AG09309 (cell line): ENCODE data around the gene ALG6.
"Not testable (repeated sequence)": the region's sequence is repeated elsewhere in the genome, so short reads cannot be mapped to it uniquely, and the experiment has no call there.

Experiments used
- DNase-seq: peaks from one replicate; pipeline ENCODE4 v3.0.0-alpha.2; 2010; ENCODE audit warnings: low read depth
- H3K4me3 ChIP-seq: 2 replicates; pipeline ENCODE4 v1.5.1; 2011; ENCODE audit warnings: mild to moderate bottlenecking, low read depth, low read length, moderate library complexity; ENCODE audit not compliant: control insufficient read depth
- TF ChIP-seq, protein P1 (sequence below): IDR thresholded peaks from 2 replicates; pipeline ENCODE4 v1.5.1; 2011; ENCODE audit warnings: mild to moderate bottlenecking, low read depth, low read length, inconsistent platforms; ENCODE audit not compliant: insufficient read depth, control insufficient read depth; ENCODE audit errors: missing control alignments

ALG6 gene

DNA sequence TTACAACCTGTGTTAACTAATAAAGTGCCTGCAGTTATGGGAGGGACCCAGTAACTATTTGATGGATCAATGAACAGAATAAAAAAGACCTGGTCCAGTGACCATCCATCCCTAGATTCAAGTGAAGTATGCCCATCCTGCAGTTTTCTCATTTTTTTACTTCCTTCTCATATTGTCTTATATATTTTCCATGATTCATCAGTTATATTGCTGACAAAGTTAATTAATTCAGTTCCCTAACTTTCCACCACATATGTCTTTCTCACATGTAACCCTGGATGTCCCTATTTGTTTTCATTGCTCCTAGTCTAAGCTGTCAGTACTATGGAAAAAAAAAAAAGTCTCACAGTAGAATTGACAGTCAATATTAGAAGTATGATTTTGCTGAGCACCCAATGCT is 91.3 kb downstream of the ALG6 start:
- no peak for DNase-seq
- H3K4me3 ChIP-seq, result no peak overlapping the region
- TF ChIP-seq, protein P1, sequence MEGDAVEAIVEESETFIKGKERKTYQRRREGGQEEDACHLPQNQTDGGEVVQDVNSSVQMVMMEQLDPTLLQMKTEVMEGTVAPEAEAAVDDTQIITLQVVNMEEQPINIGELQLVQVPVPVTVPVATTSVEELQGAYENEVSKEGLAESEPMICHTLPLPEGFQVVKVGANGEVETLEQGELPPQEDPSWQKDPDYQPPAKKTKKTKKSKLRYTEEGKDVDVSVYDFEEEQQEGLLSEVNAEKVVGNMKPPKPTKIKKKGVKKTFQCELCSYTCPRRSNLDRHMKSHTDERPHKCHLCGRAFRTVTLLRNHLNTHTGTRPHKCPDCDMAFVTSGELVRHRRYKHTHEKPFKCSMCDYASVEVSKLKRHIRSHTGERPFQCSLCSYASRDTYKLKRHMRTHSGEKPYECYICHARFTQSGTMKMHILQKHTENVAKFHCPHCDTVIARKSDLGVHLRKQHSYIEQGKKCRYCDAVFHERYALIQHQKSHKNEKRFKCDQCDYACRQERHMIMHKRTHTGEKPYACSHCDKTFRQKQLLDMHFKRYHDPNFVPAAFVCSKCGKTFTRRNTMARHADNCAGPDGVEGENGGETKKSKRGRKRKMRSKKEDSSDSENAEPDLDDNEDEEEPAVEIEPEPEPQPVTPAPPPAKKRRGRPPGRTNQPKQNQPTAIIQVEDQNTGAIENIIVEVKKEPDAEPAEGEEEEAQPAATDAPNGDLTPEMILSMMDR, result no peak

DNA sequence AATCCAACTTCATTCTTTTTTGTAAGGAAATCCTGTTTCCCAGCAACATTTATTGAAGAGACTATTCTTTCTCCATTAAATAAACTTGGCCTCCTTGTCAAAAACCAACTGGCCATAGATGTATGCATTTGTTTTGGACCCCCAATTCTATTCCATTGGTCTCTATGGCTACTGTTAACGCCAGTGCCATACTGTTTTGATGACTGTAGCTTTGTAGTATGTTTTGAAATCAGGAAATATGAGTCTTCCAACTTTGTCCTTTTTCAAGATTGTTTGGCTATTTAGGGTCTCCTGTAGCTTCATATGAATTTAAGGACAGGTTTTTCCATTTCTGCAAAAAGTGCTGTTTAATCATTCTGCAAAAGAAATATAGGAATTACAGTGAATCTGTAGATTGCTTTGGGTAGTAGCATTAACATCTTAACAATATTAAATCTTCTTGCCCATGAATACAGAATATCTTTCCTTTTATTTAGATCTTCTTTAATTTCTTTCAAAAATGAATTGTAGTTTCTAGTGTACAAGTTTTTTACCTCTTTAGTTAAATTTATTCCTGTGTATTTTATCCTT is 94.3 kb downstream of the ALG6 start:
- DNase-seq, result no peak
- H3K4me3 ChIP-seq, result no peak overlapping the region
- TF ChIP-seq, protein P1, result no peak

DNA sequence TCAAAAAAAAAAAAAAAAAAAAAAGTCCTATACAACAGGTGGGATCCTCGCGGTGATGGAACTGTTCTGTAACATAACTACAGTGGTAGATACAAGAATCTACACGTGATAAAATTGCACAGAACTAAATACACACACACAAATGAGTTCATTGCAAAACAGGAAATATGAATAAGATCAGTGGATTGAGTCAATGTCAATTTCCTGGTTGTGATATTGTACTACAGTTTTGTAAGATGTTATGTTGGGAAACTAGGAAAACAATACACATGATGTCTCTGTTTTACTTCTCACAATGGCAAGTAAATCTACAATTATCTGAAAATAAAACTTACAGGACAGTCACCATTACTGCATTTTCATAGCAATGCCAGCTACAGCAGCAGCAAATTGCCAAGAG is 95.8 kb downstream of the ALG6 start:
- no peak overlapping the region for H3K4me3 ChIP-seq
- TF ChIP-seq, protein P1, result no peak
- no peak for DNase-seq

DNA sequence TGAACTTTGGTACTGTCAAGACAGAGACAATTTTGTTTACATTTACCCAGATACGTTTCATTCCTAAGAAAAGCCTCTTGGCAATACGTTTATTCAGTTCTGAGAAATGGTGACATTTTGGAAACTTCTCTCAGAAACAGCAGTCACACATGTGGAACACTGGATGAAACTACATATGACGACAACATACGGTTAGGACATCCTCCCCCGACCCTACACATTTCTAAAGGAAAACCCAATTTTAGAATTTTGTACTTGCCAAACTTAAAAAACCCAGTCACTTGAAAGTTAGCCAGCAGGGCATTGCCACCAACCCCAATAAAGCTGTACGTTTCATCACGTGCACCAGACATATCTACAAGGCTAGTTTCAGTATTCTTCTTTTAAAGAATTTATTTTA is 98.8 kb downstream of the ALG6 start:
- DNase-seq, result no peak
- no peak overlapping the region for H3K4me3 ChIP-seq
- TF ChIP-seq, protein P1, result no peak

DNA sequence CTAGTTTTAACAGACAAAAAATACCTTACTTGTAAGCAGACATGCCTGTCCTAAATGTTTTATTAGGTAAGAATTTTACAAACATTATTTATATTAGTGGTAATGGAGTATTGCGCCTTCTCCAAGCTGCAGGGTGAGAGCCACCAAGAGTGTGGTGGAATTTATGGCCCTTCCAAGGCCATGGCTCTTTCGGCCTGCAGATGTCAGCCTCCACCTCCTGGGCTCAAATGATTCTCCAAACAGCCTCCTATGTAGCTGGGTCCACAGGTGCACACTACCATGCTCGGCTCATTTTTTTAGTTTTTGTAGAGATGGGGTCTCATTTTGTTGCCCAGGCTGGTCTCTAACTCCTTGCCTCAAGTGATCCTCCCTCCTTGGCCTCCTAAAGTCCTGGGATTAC is 99.3 kb downstream of the ALG6 start:
- no peak for DNase-seq

DNA sequence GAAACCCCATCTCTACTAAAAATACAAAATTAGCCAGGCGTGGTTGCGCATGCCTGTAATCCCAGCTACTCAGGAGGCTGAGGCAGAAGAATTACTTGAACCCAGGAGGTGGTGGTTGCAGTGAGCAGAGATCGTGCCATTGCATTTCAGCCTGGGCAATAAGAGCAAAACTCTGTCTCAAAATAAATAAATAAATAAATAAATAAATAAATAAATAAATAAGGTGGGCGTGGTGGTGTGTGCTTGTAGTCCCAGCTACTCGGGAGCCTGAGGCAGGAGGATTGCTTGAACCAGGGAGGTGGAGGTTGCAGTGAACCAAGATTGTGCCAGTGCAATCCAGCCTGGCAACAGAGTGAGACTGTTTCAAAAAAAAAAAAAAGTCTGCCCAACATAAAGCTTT is 101.3 kb downstream of the ALG6 start:
- not testable (repeated sequence) for DNase-seq, H3K4me3 ChIP-seq

More for the DNA sequence above, 99.3 kb downstream of the ALG6 start:
- TF ChIP-seq, protein P1, result peak; percentile 4
- no peak overlapping the region for H3K4me3 ChIP-seq

DNA sequence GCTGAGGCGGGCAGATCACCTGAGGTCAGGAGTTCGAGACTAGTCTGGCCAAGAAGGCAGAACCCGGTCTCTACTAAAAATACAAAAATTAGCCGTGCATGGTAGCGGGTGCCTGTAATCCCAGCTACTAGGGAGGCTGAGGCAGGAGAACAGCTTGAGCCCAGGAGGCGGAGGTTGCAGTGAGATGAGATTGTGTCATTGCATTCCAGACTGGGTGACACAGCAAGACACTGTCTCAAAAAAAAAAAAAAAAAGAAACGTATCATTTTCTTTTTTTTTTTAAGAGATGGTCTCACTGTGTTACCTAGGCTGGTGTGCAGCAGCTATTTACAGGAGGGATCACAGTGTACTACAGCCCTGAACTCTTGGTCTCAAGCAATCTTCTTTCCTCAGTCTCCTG is 108.3 kb downstream of the ALG6 start:
- DNase-seq, result no peak
- TF ChIP-seq, protein P1, result no peak

DNA sequence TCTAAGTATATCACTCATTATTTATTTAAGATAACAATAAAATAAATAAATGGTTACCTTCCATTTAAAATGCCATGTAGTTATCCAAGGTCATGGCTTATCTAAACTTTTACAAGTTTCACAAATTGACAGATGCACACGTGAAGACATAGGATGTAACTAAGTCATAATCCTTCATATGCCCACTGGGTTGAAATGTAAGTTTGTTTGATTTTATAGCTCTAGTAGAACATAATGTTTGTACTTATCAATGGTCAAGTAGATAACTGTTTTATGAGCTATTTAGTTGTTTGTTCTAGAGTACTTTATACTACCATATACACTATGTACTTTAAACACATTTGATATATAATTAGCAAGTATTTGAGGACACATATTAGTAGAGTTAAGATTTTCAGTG is 112.6 kb downstream of the ALG6 start:
- DNase-seq, result no peak
- TF ChIP-seq, protein P1, result no peak
- H3K4me3 ChIP-seq, result no peak overlapping the region

More for the DNA sequence above, 108.3 kb downstream of the ALG6 start:
- H3K4me3 ChIP-seq, result no peak overlapping the region
